ENCODE results near the gene LRCH1.
A peak's percentile ranks its signal among the peaks of the same experiment; 100 is the strongest.

Gene LRCH1

GRCh38 chr13:46687810-46688209 is 134.8 kb downstream of the LRCH1 start:
- no peak for DNase-seq (ENCODE audit: low read depth in 4 of 4, low spot score in 1 of 4)

DNA sequence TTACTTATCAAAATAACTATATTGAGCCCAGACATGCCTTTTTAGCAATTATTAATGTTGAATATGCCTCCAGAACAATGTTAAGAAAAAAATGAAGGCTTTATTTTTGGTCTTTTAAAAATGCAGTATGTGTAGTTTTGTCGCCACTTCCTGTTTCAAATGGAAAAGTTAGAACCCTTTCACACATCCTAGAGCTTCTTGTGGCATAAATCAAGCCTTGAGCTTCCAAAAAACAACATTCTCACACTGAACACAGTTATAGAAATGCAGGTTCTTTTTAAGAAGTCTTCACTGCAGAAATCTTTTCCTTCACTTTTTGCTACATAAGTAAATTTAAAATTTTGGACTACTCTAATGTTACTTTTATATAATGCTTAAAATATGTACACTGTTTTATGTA is 135.3 kb downstream of the LRCH1 start:
- DNase-seq (ENCODE audit: low read depth in 4 of 4, low spot score in 1 of 4) = no peak

DNA sequence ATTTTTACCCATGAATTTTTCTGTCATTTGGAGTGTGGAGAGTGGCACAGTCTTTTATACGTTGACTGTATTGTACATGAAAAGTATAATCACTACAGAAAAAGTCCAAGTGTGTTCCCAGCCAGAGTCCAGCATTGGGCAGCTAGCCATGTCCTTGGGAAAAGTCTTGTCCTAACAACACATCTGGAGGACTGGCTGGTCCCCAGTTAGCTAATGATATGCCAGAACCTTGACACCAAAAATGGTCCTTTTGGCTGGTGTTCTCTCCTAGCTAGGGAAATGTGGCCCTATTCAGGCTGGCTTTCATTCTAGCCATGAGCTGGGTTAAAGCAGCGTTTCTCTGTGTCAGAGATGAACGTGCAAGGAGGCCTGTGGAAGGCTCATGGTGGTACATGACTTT is 145.0 kb downstream of the LRCH1 start:
- no peak for DNase-seq (ENCODE audit: low read depth in 4 of 4, low spot score in 1 of 4)

DNA sequence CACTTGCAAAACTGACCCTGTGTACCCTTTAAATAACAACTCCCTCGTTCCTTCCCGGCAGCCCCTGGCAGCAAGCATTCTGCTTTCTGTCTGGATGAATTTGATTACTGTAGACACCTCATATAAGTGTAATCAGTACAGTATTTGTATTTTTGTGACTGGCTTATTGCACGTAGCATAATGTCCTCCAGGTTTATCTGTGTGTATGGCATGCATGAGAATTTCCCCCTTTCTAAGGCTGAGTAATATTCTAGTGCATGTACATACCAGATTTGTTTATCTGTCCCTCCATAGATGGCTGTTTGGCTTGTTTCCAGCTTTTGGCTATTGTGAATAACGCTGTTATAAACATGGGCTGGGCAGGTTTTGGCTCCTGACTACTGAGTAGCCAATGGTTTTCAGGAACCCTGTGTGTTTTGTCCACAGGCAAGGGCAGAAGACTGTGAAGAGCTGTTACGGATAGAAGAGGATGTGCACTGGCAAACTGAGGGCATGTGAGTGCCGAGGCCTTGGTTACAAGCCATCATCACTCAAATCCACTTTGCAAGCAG is 146.0 kb downstream of the LRCH1 start:
- no peak for DNase-seq (ENCODE audit: low read depth in 4 of 4, low spot score in 1 of 4)

GRCh38 chr13:46712524-46712923 is 159.6 kb downstream of the LRCH1 start:
- DNase-seq (ENCODE audit: low read depth in 4 of 4, low spot score in 1 of 4) = no peak

DNA sequence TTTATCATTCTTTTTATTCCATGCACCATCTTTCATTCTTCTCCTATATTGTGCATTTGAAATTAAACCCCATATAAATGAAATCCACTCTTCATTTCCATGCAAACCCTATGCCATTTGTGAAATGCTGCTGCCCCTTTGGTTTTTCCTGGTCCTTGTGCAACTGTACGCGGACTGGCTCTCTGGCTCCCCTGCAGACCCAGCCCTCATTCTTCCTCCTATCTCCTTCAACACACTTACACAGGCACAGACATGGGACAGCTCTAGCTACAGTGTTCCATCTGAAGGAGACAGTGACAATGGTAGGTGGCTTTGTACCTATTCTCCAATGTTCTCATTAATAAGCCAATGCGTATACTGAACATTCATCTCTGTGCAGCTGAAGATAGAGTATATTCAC is 162.4 kb downstream of the LRCH1 start:
- DNase-seq (ENCODE audit: low read depth in 4 of 4, low spot score in 1 of 4) = no peak

GRCh38 chr13:46716821-46717220 is 163.9 kb downstream of the LRCH1 start:
- DNase-seq (ENCODE audit: low read depth in 4 of 4, low spot score in 1 of 4) = no peak

- DNase-seq (ENCODE audit: low read depth in 4 of 4, low spot score in 1 of 4) = no peak
Measured at GRCh38 chr13:46717275-46717674, 164.3 kb downstream of the LRCH1 start.

- DNase-seq (ENCODE audit: low read depth in 4 of 4, low spot score in 1 of 4) = no peak
Measured at GRCh38 chr13:46717856-46718255, 164.9 kb downstream of the LRCH1 start.

- no peak for DNase-seq (ENCODE audit: low read depth in 4 of 4, low spot score in 1 of 4)
Measured at GRCh38 chr13:46720189-46720588, 167.2 kb downstream of the LRCH1 start.

GRCh38 chr13:46721054-46721453 is 168.1 kb downstream of the LRCH1 start:
- peak in 2 of 4 experiments; percentile 2 to 18 for DNase-seq (ENCODE audit: low read depth in 4 of 4, low spot score in 1 of 4)

- no peak for DNase-seq (ENCODE audit: low read depth in 4 of 4, low spot score in 1 of 4)
Measured at GRCh38 chr13:46726347-46726746, 173.4 kb downstream of the LRCH1 start.

DNA sequence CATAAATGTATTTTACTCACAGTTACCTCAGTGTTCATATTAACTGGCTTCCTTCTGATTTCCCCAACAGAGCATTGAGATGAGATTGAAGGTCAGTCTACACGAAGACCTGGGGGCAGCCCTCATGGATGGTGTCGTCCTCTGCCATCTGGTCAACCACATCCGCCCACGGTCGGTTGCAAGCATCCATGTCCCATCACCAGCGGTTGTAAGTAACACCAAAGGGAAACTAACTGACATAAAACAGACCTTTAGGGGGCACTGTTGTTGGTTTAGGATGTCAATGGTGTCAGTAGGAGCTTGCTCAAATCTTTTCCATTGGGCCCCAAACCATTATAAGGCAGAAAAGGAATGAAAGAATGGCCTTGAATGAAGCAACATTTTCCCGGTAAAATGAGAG is 175.8 kb downstream of the LRCH1 start:
- DNase-seq (ENCODE audit: low read depth in 4 of 4, low spot score in 1 of 4) = no peak

DNA sequence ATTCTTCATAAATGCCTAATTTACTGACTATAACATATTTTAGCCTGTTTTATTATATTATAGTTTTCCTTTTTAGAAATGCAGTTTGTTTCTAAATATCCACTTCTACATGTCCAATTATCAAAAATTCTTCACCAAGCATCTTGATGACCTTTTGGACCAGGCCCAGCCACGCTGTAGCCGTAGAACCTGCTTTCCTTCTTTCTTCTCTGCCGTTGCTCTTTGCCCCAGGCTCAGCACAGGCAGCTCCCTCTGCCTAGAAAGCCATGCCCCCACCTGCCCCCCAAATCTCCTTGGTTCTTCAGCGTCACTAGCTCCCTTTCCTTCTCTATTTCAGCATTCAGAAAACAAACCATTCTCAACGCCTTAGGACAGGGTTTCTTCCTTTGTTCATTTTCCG is 178.6 kb downstream of the LRCH1 start:
- no peak for DNase-seq (ENCODE audit: low read depth in 4 of 4, low spot score in 1 of 4)

GRCh38 chr13:46735425-46735824 is 182.5 kb downstream of the LRCH1 start:
- no peak for DNase-seq (ENCODE audit: low read depth in 4 of 4, low spot score in 1 of 4)

DNA sequence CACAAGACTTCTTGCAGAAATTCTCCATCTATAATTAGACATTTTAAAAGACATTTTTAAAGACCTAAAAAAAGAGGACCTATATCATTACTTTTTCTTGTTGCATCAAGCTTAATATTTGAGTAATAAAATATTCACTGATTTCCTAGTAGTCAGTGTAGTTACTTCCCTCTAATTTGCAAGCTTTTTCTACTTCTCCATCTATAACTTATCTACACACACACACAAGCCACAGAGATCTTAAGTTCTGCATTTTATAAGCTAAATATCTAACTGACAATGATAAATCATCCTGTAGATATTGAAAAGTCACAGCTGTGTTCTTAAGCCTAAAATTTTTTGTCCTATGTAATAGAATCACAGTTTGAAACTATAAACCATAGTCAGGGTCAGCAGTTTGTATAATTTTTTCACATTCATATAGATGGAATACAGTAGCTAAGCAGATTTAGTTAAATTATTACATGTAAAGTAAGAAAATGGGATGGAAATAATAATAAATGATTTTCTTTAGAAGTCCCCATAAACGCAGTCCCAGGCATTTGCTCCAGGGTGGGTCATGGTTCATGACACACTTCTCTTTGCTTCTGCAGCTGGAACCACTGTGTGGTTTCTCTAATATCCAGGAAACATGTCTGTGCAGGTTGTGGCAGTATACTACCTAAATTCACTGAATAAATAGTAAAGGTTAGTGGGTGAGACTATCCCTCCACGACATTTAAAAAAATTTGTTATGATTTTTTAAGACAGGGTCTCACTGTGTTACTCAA is 183.8 kb downstream of the LRCH1 start:
- DNase-seq (ENCODE audit: low read depth in 4 of 4, low spot score in 1 of 4) = no peak

DNA sequence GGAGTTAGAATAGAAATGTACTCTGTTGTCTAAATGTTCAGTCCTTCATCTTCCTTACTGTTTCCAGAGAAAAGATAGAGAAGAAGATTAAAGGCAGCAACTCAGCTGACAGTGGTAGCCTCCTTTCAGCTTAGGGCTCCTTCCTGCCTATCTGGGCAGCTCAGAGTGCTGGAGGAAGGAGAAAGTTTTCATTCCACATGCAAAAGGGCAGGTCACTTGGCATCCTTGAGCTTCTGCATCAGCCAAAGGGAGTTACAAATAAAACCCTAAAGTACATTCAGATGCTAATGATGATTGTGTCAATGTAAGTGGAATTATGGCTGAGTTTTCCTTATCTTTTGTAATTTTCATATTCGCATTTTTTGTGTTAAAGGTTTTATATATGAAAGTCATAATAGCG is 185.1 kb downstream of the LRCH1 start:
- no peak for DNase-seq (ENCODE audit: low read depth in 4 of 4, low spot score in 1 of 4)

DNA sequence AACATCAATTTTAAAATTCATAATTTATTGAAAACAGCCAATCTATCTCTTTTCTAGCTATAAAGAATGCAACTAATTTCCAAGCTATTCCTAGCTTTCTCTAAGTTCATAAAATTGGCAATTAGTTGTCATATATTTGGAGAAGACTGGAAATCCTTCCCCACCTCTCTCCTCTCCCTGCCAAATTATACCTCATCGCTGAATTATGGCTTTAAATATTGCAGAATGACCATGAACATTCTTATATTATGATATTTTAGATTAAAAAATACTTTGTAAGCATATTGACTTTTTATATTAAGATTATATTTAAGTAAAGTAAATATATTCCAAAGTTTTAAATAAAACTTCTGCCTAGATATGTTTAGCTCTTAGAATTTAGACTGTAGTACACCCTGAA is 185.8 kb downstream of the LRCH1 start:
- DNase-seq (ENCODE audit: low read depth in 4 of 4, low spot score in 1 of 4) = no peak

GRCh38 chr13:46739447-46740098 is 186.6 kb downstream of the LRCH1 start:
- no peak for DNase-seq (ENCODE audit: low read depth in 4 of 4, low spot score in 1 of 4)

DNA sequence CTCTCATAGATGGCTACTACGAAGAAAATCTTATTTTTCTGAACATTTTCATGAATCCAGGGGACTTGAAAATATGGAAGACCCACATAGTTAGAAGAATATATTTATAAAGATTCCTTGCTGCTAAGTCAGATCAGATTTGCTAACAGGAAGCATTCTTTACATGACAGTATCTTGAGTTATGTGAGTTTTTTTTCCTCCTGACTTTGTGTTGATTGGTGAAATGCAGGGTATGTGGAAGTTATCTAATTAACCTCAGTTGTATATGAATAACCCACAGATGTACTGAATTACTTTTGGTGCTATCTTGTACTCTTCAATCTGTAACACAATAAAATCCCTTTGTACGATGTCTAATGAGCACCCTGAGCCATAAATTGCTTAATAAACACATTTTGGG is 190.2 kb downstream of the LRCH1 start:
- DNase-seq (ENCODE audit: low read depth in 4 of 4, low spot score in 1 of 4) = no peak

- no peak for DNase-seq (ENCODE audit: low read depth in 4 of 4, low spot score in 1 of 4)
Measured at GRCh38 chr13:46745062-46745461, 192.1 kb downstream of the LRCH1 start.

- DNase-seq (ENCODE audit: low read depth in 4 of 4, low spot score in 1 of 4) = no peak
Measured at GRCh38 chr13:46745706-46746105, 192.7 kb downstream of the LRCH1 start.

All from stimulated activated CD4-positive, alpha-beta T cell treated with anti-CD3 and anti-CD28 coated beads, Interleukin-1b, Interleukin-23, amount 100 ng/mL, for 24 hours (primary cell).